Prostate gland (tissue), 2 donors: ENCODE data around the gene DYSF.

Source experiments
- POLR2A ChIP-seq: fragments of 450-650 bp; IDR thresholded peaks from one replicate; pipeline ENCODE4 v1.6.1; 2016; ENCODE audit warnings: antibody characterized with exemption, mild to moderate bottlenecking
- POLR2AphosphoS5 ChIP-seq: sonication (generic); formaldehyde crosslinking; IDR thresholded peaks from one replicate; pipeline ENCODE4 v1.6.1; 2017; ENCODE audit warnings: antibody characterized with exemption
- TF ChIP-seq, protein P1 (sequence below), 4 experiments: fragments of 200-600 bp in 2 of 4; fragments of 450-650 bp in 2 of 4; sonication (generic) in 2 of 4; IDR thresholded peaks; 1 replicate in 3 of 4; 2 replicates in 1 of 4; pipeline ENCODE4 v1.5.1; 2016 to 2019; ENCODE audit warnings: antibody characterized with exemption in 4 of 4, mild to moderate bottlenecking in 2 of 4, moderate library complexity in 2 of 4

DNA sequence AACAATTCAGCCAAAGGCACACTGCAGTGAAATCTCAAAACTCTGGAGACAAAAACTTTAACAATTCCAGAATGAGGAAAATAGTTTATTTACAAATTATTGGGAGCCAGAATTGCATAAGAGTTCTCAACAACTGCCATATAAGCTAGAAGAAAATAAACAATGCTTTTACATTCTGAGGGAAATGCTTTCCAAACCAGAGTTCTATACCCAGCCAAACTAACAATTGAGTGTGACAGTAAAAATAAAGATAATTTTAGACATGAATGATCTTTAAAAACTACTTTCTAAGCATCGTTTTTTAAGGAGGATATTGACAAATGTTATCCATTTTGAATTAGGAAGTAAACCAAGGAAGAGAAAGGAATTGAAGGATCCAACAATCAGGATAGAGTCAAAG lies 271.4 kb downstream of the DYSF start:
- TF ChIP-seq, protein P1, sequence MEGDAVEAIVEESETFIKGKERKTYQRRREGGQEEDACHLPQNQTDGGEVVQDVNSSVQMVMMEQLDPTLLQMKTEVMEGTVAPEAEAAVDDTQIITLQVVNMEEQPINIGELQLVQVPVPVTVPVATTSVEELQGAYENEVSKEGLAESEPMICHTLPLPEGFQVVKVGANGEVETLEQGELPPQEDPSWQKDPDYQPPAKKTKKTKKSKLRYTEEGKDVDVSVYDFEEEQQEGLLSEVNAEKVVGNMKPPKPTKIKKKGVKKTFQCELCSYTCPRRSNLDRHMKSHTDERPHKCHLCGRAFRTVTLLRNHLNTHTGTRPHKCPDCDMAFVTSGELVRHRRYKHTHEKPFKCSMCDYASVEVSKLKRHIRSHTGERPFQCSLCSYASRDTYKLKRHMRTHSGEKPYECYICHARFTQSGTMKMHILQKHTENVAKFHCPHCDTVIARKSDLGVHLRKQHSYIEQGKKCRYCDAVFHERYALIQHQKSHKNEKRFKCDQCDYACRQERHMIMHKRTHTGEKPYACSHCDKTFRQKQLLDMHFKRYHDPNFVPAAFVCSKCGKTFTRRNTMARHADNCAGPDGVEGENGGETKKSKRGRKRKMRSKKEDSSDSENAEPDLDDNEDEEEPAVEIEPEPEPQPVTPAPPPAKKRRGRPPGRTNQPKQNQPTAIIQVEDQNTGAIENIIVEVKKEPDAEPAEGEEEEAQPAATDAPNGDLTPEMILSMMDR (IDR thresholded peaks at IDR 0.05): no peak
- TF ChIP-seq POLR2A (no peak), POLR2AphosphoS5 (no peak)
